Cardiac fibroblast (primary cell): ENCODE data around the gene DHX57.
A peak's percentile ranks its signal among the peaks of the same experiment; 100 is the strongest.

Experiments used
- DNase-seq, 2 donors: peaks; one replicate each; pipeline versions ENCODE4 v3.0.0 to v3.0.0-alpha.2; 2010; ENCODE audit warnings: low read depth in 2 of 2
- H3K4me3 ChIP-seq, 2 donors: replicated peaks in 1 of 2; 1 replicate in 1 of 2; 2 replicates in 1 of 2; pipeline ENCODE4 v1.5.1; 2011; ENCODE audit warnings: low read depth in 2 of 2, low read length in 2 of 2, mild to moderate bottlenecking in 2 of 2, moderate library complexity in 1 of 2
- TF ChIP-seq, protein P1 (sequence below): IDR thresholded peaks from one replicate; pipeline ENCODE4 v1.5.1; 2011; ENCODE audit warnings: low read depth, mild to moderate bottlenecking, low read length, inconsistent platforms

Gene DHX57

DNA sequence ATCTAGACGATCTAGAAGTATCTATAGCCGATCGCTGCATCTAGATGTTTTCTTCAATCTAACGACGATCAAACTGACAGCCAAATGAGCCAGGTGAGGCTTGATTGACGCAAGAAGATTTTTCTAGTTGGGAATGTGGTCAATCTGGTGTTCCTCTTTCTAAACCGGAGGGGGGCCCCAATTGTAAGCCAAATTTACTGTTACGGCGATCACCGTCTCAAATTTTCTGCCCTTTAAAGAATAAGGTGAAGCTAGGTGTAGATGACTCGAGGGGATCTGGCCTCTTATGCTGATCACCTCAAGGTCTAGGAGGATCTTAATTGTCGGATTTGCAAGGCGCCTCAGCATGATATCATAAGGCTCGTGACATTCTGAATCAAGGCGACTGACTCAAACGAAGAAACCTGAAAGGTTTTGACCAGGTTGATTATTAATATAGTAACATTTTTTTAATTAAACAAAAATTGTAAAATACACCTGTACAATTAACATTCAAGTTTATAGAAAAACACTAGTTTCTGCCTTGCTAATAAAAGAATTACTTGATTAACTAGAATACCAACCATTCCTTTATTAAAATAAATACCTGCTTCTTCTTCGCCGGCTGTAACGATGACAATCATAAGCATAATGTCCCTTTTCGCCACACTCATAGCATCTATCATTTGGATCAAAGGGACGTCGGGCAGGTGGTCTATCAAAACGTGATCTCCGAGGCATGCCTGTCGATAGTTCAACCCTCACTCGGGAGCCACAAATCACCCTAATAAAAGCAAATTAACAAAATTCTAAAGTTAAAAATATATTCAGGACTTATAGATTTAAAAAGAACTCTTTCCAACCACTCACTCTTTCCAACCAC, 126.6 kb downstream of the DHX57 start:
- TF ChIP-seq, protein P1, sequence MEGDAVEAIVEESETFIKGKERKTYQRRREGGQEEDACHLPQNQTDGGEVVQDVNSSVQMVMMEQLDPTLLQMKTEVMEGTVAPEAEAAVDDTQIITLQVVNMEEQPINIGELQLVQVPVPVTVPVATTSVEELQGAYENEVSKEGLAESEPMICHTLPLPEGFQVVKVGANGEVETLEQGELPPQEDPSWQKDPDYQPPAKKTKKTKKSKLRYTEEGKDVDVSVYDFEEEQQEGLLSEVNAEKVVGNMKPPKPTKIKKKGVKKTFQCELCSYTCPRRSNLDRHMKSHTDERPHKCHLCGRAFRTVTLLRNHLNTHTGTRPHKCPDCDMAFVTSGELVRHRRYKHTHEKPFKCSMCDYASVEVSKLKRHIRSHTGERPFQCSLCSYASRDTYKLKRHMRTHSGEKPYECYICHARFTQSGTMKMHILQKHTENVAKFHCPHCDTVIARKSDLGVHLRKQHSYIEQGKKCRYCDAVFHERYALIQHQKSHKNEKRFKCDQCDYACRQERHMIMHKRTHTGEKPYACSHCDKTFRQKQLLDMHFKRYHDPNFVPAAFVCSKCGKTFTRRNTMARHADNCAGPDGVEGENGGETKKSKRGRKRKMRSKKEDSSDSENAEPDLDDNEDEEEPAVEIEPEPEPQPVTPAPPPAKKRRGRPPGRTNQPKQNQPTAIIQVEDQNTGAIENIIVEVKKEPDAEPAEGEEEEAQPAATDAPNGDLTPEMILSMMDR: no peak
- DNase-seq: no peak
- H3K4me3 ChIP-seq: peak overlapping the region; percentile 98 to 100

DNA sequence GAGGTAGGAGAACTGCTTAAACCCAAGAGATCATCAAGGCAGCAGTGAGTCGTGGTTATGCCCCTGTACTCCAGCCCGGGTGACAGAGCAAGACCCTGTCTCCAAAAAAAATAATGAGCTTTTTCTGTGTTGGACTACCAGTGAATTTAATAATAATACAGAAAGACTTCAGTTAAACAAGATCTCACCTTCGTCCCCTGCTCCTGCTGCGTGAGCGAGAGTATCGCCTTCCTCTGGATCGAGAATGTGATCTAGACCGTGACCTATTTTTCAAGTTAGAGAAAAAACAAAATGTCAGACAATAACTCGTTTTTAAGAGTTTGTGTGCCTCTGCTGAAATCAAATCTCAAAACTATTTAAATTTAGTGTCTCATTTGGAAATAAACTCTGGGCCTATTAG, 127.3 kb downstream of the DHX57 start:
- H3K4me3 ChIP-seq: no peak overlapping the region
- DNase-seq: no peak

DNA sequence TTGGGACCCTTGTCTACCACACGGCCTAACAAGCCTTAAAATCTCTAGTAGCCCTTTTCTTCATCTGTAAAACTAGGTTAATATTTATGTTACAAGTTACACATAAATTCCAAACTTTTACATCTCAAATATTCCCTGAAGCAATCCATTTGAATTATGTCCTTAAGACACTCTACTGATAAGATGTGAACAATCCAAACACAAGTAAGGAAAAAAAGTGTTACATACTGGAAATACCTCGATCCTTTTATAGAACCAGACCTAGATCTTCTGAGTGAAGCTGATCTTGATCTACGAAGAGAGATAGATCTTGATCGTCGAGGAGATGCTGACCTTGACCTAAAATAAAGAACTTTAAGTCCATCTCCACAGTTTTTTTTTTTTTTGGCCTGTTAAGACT, 127.9 kb downstream of the DHX57 start:
- no peak overlapping the region for H3K4me3 ChIP-seq
- TF ChIP-seq, protein P1: no peak
- no peak for DNase-seq

More for the DNA sequence above, 127.3 kb downstream of the DHX57 start:
- TF ChIP-seq, protein P1: no peak
